ENCODE data around the gene MSH2.
"Not testable (repeated sequence)": the region's sequence is repeated elsewhere in the genome, so short reads cannot be mapped to it uniquely, and the experiment has no call there.

Gene MSH2

GRCh38 chr2:47402805-47403608, at the start of gene MSH2:
Gene MSH2 (plus strand): TSS chr2:47403156. CDS start chr2:47403192, 36 bp downstream.
- DNase-seq: peak; percentile 99 to 100

- no peak for DNase-seq
These were observed 48.7 kb upstream of the MSH2 start for GRCh38 chr2:47354013-47354847.

- no peak for DNase-seq
These were observed 48.1 kb upstream of the MSH2 start for GRCh38 chr2:47354848-47355204.

- DNase-seq: no peak
These were observed 45.5 kb upstream of the MSH2 start for GRCh38 chr2:47357483-47357882.

- DNase-seq: no peak
These were observed 43.5 kb upstream of the MSH2 start for GRCh38 chr2:47359375-47359868.

- DNase-seq: no peak
These were observed 42.7 kb upstream of the MSH2 start for GRCh38 chr2:47360283-47360682.

- no peak for DNase-seq
These were observed 42.0 kb upstream of the MSH2 start for GRCh38 chr2:47360927-47361326.

- not testable (repeated sequence) for DNase-seq
These were observed 41.3 kb upstream of the MSH2 start for GRCh38 chr2:47361505-47362229.

GRCh38 chr2:47373747-47374146, 29.2 kb upstream of the MSH2 start:
- DNase-seq: peak; percentile 9 to 48

- DNase-seq: no peak
These were observed 27.6 kb upstream of the MSH2 start for GRCh38 chr2:47375307-47375706.

- no peak for DNase-seq
These were observed 23.6 kb upstream of the MSH2 start for GRCh38 chr2:47379384-47379783.

- no peak for DNase-seq
These were observed 21.5 kb upstream of the MSH2 start for GRCh38 chr2:47381408-47381807.

GRCh38 chr2:47386551-47386950, 16.4 kb upstream of the MSH2 start:
- no peak for DNase-seq

- no peak for DNase-seq
These were observed 14.1 kb upstream of the MSH2 start for GRCh38 chr2:47388888-47389287.

GRCh38 chr2:47389692-47390091, 13.3 kb upstream of the MSH2 start:
- no peak for DNase-seq

GRCh38 chr2:47401789-47402554, 984 bp upstream of the MSH2 start:
- peak in 1 of 2 experiments; percentile 45 for DNase-seq

GRCh38 chr2:47402555-47402804, 476 bp upstream of the MSH2 start:
- DNase-seq: no peak

- DNase-seq: peak in 1 of 2 experiments; percentile 44
These were observed 745 bp downstream of the MSH2 start for GRCh38 chr2:47403609-47404193.

GRCh38 chr2:47404356-47404755, 1.4 kb downstream of the MSH2 start:
- peak in 1 of 2 experiments; percentile 18 for DNase-seq

- DNase-seq: no peak
These were observed 2.8 kb downstream of the MSH2 start for GRCh38 chr2:47405757-47406156.

- DNase-seq: not testable (repeated sequence)
These were observed 3.8 kb downstream of the MSH2 start for GRCh38 chr2:47406649-47407330.

- DNase-seq: not testable (repeated sequence)
These were observed 5.0 kb downstream of the MSH2 start for GRCh38 chr2:47407976-47408375.

Measured in NCI-H2081 (cell line).